ENCODE data around the gene NRCAM.

The NRCAM gene

GRCh38 chr7:108103558-108104298, 352.5 kb downstream of the NRCAM start:
- DNase-seq, result no peak

- DNase-seq, result no peak
Observed at GRCh38 chr7:108102671-108103312, 353.4 kb downstream of the NRCAM start.

DNA sequence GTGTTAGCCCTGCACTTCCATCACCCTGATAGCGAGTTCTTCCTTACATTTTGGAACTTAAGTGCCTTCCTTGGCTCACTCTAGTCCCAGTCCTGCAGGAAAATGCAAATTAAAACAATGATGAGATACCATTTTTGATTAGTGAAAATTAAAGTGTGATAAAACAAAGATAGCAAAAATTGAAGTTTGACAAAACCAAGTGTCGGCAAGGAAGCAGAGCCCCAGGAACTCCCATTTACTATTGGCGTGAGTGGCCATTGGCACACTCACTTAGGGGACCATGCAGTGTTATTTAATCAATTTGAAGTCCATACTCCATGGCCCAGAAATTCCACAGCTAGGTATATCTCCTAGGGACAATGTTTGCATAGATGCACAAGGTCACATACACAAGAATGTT, 354.5 kb downstream of the NRCAM start:
- no peak for DNase-seq

DNA sequence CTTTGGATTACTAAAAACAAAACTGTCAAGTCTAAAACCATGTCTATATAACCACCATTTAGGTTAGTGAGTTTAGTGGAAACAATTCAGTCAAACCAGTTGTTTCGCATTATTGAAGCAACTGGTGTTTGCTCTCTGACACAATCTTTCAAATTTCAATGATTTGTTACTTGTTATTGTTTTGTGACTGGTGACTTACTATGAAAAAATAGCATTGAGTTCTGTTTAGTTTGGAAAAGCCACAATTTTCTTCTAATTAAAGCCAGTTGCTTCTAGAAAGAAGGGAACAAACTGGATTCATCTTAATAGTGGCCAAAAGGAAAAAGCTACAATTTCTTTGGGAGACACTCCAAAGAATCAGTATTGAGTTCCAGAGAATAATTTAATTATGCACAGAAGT, 356.5 kb downstream of the NRCAM start:
- no peak for DNase-seq

- no peak for DNase-seq
Observed at GRCh38 chr7:108097703-108098102, 358.5 kb downstream of the NRCAM start.

Measured in anterior cingulate cortex (tissue), 58 donors.